ENCODE measurements around the gene TFF2.

GRCh38 chr21:42319851-42320572, 30.8 kb downstream of the TFF2 start:
- TF ChIP-seq CTCF (IDR thresholded peaks at IDR 0.05) (no peak), SIN3A (IDR thresholded peaks at IDR 0.05; ENCODE audit: borderline replicate concordance, insufficient read depth, low read depth, low read length) (no peak)

Data from Panc1 (cell line).